HG02970 (cell line): ENCODE measurements around the gene AKAP8.
"Not testable (repeated sequence)": the region's sequence is repeated elsewhere in the genome, so short reads cannot be mapped to it uniquely, and the experiment has no call there.

Experiments used
- ATAC-seq: cut with Tn5 transposase; IDR thresholded peaks from one replicate; pipeline ENCODE4 v1.9.1; 2021; ENCODE audit warnings: mild to moderate bottlenecking, moderate library complexity, moderate number of reproducible peaks; ENCODE audit not compliant: unreplicated experiment, low FRiP score

Gene AKAP8

GRCh38 chr19:15404097-15404779 is 24.7 kb upstream of the AKAP8 start:
- no peak for ATAC-seq

- no peak for ATAC-seq
Observed at GRCh38 chr19:15403151-15403531, 23.6 kb upstream of the AKAP8 start.

- no peak for ATAC-seq
Observed at GRCh38 chr19:15402411-15403150, 23.0 kb upstream of the AKAP8 start.

- no peak for ATAC-seq
Observed at GRCh38 chr19:15401397-15401710, 21.8 kb upstream of the AKAP8 start.

GRCh38 chr19:15400521-15401396 is 21.2 kb upstream of the AKAP8 start:
- ATAC-seq, result no peak

- ATAC-seq, result no peak
Observed at GRCh38 chr19:15399635-15400034, 20.0 kb upstream of the AKAP8 start.

GRCh38 chr19:15399234-15399515 is 19.6 kb upstream of the AKAP8 start:
- ATAC-seq, result no peak

GRCh38 chr19:15398501-15399233 is 19.1 kb upstream of the AKAP8 start:
- ATAC-seq, result no peak

- ATAC-seq, result no peak
Observed at GRCh38 chr19:15397782-15398181, 18.2 kb upstream of the AKAP8 start.

GRCh38 chr19:15397236-15397635 is 17.6 kb upstream of the AKAP8 start:
- no peak for ATAC-seq

- ATAC-seq, result no peak
Observed at GRCh38 chr19:15396436-15396835, 16.8 kb upstream of the AKAP8 start.

GRCh38 chr19:15395251-15395650 is 15.7 kb upstream of the AKAP8 start:
- ATAC-seq, result not testable (repeated sequence)

GRCh38 chr19:15394426-15394825 is 14.8 kb upstream of the AKAP8 start:
- no peak for ATAC-seq

- no peak for ATAC-seq
Observed at GRCh38 chr19:15393963-15394362, 14.4 kb upstream of the AKAP8 start.

GRCh38 chr19:15390814-15391213 is 11.2 kb upstream of the AKAP8 start:
- ATAC-seq, result no peak

GRCh38 chr19:15381864-15382263 is 2.3 kb upstream of the AKAP8 start:
- ATAC-seq, result no peak

GRCh38 chr19:15381429-15381828 is 1.8 kb upstream of the AKAP8 start:
- no peak for ATAC-seq

- peak; percentile 39 for ATAC-seq
Observed at GRCh38 chr19:15379999-15380647, 536 bp upstream of the AKAP8 start.

- no peak for ATAC-seq
Observed at GRCh38 chr19:15378534-15379082, 979 bp downstream of the AKAP8 start.

- ATAC-seq, result no peak
Observed at GRCh38 chr19:15374796-15375440, 4.7 kb downstream of the AKAP8 start.
